NK-92 treated with Interleukin-12 subunit alpha and Interleukin-12 subunit beta, amount 100 ng/mL, for 24 hours (cell line): ENCODE data around the gene GRIK4.
"Not testable (repeated sequence)": the region's sequence is repeated elsewhere in the genome, so short reads cannot be mapped to it uniquely, and the experiment has no call there.

Source experiments
- DNase-seq: peaks from one replicate; lab custom pipeline; 2025; lab: John Stamatoyannopoulos, UW

The GRIK4 gene

DNA sequence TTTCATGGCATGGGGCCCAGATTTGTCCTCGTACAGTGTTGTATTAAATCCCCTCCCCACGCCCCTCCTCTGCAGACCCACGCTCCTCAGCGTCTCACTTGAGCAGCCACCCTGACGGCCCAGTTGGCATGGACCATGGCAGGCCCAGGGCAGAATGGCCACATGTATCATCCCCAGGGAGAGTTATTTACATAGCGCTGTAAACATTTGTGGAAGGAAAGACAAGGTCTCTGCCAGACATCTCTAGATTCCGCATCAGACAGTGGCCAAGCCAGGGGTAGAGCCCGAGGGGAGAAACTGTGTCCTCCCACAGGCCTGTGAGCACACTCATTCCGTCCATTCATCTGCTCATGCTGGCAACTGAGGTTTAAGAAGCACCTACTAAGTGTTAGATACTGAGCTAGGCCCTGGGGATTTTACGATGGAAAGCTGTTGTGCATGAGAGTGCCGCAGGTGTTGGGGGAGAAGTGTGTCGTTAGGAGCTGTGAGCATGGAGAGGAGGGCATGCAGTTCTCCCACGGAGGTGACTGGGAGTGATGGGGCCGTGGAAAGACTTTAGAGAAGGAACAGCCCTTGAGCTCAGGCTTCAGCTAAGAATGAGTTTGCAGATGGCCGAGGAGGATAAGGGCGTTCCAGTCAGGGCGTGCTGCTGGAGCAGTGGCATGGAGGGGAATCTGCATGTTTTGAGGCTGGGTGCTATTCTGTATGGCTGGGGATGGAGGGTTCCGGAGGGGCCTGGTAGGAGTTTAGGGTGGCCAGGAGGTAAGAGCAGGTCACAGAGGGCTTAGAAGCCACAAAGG is 94.9 kb downstream of the GRIK4 start:
- DNase-seq: no peak

DNA sequence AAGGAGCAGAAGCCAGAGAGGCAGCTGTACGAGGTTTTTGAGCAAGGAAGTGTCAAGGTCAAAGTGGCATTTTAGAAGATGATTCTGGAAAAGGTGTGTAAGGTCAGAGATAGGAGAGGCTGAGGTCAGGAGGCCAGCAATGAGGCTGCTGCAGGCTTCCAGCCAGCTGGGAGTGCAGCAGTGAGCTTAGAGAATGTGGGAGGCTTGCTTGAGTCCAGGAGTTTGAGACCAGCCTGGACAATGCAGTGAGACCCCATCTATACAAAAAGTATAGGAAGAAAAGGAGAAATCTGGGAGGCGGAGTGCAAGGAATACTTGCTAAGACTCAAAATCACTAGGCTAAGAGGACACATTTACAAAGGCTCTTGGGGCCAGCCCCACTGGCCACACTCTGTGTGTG is 96.5 kb downstream of the GRIK4 start:
- DNase-seq: no peak

DNA sequence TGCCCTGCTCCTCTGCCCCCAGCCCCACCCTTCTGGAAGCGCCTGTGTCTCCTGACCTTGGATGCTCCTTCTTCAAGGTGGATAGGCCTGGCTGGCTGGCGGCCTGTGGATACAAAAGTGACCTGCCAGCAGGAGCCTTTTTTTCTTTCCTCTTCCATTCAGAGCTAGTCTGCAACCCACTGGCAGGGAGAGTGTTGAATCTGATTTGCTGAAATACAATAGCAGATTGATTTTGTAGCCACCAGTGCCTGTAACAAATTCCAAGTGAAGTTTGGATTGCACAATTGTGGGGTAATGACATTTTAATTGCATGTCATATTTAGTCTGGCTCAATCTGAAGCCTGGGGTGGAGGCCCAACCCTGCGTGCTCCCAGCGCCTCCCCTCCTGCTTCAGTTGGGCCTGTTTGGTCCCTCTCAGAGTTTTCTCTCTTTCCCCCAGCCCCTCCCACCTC is 97.2 kb downstream of the GRIK4 start:
- DNase-seq: no peak

DNA sequence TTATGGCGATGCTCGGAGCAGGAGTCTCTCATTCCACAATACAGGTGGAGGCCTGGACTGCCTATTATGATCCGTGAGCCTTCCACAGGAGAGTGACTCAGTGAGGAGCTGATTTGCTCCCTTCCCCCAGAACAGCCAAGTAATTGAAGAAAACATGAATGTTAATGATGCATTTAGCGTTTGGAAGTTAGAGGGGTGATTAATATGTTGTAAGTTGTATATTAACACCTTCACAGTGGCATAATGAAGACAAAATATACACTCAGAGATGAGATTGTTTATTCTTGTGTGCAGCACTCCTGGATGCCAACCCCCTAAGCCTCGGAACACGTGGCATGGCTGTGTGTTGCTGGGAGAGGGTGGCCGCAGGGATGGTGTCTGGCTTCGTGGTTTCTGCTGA is 98.6 kb downstream of the GRIK4 start:
- no peak for DNase-seq

DNA sequence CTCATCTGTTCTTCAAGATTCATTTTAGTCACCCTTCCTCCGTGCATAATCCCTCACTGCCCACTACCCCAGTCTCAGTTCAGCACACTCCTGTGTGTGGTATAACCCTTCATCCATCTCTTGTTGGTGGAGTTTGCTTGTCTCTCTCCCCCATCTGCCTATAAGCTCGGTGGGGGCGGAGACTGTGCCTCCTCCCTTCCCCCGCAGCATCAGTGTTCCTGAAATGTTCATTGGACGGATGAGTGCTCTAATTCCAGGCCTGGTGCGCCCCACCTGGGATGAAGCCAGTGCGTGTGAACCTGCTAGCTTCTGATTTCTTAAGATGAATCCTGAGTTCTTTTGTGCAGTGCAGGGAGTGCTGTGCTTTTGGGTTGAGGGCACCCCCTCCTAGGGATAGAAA is 100.0 kb downstream of the GRIK4 start:
- DNase-seq: no peak

DNA sequence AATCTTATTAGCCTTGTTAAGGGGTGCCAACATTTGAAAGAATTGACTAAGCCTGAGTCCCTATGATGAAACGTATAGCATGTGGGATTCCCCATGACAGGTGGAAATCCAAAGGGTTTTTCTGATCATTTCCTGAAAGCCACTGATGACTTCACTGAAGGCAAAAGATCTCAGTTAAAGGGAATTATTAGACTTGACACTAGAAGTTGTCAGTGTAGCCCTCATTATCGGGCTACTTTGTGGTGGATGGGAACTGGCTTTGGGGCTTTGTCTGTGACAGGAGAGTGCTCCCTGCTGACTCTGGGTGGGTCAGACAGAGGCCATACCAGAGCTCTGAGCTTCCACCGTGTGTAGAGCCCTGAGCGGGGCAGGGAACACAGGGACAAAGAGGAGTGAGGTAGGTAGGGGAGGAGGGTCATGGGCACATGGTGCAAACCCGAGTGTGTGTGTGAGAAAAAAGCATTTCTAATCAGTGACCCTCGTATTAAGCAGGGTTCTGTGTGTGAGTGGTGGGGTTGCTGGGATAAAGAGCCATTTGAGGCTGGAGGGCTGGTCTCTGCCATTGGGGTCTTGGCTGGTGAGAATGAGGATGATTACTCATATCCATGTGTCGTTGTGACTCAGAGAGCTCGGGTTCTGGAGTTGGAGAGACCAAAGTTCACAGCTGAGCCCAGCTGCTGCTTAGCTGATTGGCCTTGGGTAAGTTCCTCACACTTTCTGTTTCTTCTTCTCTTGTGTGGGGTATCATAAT is 101.1 kb downstream of the GRIK4 start:
- DNase-seq: peak; percentile 57

DNA sequence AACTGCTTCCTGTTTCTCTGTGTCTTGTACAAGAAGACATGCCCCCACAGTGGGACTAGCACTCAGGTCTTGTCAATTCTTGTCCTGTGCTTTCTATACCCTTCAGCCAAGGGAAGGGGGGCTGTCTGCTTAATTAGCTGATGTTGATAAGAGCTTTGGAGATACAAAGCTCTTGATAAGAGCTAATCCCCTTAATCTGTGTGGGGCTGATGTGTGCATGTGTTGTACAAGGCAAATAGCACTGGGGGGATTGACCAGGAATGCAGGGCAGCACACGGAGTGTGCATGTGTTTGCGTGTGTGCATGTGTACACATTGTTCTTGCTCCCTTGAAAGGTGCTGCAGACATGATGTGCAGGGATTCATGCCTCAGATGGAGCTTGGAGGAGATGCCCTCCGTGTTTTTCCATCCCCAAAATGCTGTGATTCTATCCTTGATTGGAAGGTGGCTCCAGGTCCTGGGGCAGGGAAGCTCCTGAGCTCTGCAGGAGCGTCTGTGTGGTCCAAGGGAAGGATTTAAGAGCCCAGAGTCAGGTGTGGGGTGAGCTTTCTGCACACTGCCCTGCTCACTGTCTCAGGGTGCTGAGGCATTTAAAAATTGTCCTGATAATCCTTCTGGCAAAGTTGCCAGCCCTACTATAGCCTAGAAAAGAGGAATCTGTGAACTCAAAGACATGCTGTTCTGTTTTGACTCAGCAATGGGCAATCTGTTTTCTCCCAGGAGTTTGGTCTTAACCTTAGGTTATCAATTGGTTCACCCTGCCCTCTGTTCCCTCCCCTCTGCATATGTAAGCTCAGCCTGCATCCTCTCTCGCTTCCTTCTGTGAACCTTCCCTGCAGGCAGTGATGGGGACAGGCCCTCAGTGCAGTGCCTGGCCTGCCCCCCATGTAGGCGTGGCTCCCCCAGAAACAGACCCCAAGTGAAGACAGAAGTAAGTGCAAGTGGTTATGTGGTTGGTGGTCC is 102.0 kb downstream of the GRIK4 start:
- DNase-seq: no peak

DNA sequence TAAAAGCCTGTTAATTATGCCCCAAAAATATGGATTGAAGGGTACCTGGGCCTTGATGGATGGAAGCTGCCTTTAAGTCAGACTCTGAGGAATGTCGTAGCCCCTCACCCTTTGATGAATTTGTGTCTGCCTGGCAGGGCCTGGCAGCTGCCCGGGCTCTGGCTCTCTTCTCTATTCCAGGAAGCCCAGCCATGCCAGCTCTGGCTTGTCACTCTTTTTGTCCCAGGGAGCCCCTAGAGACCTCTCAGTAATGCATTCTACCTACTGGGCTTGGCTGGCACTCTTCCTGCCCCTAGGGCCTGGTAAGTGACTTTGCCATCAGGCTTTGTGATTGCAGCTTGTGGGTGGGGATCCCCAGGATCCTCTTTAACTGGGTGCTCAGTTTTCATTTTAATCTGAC is 103.8 kb downstream of the GRIK4 start:
- no peak for DNase-seq

DNA sequence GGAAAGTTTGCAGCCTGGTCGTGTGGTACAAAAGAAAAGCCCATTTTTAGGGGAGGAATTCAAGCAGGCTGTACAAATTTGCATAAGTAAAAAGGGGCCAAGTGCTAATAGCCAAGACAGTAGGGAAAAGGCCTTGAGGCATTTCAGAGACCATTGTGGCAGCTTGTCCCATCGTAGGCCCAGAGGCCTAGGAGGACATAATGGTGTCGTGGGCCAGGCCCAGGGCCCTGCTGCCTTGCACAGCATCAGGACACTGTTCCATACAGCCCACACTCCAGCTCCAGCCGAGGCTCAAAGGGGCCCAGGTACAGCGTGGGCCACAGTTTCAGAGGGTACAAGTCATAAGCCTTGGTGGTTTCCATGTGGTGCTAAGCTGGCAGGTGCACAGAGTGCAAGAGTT is 106.9 kb downstream of the GRIK4 start:
- no peak for DNase-seq

DNA sequence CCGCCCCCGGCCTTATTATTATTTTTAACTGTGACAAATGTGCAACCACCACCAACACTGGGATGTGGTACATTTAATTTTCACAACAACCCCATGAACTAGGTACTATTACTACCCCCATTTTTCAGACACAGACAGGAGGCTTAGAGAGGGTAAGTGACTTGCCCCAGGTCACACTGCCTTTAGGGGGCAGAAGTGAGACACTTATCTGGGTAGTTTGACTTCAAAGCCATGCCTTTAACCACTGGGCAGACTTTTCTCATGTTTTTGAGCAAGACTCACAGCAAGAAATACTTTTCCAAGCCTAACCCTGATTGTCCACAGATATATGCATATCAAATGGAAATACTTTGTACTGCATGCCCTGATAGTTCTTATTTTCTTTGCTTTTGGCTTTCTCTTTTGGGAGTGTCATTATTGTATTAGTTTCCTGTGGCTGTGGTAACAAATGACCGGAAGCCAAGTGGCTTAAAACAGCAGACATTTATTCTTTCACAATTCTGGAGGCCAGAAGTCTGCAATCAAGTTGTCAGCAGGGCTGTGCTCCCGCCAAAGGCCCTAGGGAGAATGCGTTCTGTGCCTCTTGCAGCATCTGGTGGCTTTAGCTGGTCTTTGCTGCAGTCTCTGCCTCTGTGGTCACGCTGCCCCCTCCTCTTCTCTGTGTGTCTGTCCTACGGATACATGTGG is 110.8 kb downstream of the GRIK4 start:
- peak; percentile 21 for DNase-seq

DNA sequence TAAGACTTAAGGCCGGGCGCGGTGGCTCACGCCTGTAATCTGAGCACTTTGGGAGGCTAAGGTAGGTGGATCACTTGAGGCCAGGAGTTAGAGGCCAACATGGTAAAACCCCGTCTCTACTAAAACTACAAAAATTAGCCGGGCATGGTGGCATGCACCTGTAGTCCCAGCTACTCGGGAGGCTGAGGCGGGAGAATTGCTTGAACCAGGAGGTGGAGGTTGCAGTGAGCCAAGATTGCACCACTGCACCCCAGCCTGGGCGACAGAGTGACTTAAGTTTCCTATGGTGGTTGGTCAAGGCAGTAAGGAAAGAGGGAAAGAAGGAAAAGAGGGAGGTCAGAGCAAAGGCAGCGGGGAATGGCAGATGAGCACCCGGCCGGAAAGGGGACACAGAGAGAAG is 113.4 kb downstream of the GRIK4 start:
- not testable (repeated sequence) for DNase-seq

DNA sequence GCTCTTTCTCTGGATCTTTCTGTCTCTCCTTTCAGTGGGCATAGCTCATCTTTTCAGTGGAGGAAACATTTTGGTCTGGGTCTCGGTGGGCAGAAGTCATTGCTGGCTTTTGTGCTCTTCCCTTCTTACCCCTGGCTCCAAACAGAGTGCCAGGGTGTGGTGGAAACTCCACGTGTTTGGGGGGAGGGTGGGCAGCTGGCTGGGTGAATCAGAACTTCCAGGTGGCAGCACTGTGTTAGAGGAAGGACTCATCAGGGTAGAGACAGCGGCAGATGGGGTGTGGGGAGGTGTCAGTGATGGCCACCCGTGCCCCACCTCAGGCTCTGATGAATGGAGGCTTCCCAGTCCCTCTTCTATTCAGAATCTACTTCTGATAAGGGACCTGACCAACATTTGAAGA is 114.0 kb downstream of the GRIK4 start:
- DNase-seq: peak; percentile 31

DNA sequence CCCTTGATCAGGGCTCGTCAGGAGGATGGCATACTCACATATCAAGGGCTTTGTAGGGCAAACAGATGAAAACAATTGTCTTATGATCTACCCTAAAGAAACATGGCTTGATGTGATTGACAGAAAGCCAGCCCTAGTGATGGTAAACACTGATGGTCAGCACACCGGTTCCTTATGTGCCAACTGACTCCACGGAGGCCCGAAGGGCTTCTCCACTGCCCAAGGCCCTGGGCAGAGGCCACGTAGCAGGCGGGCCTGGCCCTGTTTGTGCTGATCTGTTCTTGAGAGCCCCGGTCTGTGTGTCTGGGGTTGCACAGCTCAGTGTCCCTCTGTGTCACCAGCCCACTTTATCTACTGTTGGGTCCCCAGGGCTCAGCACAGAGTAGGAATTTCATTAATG is 115.2 kb downstream of the GRIK4 start:
- DNase-seq: no peak

DNA sequence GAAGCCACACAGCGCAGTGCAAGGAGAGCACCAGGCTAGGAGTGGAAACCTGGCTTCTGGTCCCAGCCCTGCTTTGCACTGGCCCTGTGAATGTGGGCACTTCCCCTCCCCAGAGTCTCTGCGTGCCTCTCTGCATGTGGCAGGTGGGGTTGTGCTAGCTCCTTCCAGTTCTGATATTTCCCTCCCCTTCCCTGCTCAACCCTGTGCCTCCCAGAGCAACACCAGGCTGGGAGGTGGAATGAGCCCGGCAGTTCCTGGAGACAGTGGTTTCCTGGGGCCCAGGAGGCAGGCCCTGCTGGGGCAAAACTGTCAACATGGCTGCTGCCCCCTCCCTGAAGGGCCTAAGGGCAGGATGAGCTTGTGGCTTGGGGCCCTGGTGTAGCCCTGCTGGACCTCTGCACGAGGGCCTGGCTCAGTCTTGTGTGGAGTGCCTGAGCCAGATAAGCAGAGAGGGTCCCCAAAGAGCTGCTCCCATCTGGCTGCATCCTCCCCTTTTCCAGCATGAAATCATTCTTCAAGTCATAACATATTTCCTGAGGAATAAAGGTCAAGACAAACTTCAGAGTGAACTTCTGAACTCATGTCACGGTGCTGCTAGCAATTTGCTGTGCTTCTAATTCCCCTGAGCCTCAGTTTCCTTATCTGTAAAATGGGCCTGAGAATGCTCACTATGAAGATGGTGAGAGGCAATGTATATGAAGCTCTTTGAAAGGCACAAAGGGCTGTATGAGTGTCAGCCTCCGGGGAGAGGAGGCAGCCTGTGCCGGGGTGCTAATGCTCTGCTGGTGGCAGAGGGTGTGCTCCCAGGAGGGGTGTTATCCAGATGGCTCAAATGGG is 116.0 kb downstream of the GRIK4 start:
- no peak for DNase-seq

DNA sequence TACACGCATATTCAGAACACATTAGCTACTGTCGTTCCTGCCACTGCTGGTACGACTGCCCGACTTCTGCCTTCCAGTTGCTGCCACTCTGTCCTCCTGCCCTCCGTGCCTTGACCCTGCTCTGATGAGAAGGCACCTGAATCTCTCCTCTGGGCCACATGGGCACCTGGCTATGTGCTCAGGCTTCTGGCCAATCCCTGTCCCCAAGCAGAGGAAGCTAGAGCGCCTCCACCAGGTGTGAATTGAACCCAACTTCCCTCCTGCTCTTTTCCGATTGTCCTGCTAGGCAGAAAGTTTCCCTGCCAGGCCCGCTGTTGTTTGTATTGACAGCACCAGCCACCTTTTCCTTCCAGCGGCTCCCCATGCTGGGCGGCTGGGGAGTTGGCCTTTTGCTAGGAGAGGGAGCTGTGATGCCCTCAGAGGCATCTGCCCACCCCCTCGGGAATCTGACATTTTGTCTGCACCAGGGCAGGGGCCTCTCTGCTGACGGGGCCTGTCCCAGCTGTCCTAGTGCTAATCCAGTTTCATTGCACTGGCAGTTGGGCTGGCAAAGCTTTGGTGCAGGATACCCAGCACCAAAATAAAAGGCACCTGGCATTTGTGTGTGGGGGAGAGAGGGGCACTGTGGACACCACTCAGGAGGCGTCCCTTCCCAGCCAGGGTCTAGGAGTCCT is 118.0 kb downstream of the GRIK4 start:
- DNase-seq: no peak

DNA sequence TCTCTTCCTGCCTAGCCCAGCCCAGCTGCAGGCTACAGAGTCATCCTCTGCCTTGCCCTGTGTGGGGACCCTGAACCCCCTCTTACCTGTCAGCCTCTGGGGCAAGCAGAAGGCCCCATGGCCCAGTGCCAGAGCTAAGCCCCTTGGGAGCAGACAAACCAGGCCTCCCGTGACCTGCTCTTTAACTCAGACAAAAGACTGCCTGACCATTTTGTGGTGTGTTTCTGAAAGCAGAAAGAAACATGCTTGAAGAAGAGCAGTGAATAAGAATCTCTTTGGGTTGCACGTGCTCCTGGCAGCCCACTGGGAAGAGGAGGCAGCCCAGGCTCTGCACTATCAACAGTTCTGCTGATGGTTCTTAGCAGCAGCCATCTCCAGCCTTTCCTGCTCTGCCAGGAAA is 118.6 kb downstream of the GRIK4 start:
- DNase-seq: no peak

DNA sequence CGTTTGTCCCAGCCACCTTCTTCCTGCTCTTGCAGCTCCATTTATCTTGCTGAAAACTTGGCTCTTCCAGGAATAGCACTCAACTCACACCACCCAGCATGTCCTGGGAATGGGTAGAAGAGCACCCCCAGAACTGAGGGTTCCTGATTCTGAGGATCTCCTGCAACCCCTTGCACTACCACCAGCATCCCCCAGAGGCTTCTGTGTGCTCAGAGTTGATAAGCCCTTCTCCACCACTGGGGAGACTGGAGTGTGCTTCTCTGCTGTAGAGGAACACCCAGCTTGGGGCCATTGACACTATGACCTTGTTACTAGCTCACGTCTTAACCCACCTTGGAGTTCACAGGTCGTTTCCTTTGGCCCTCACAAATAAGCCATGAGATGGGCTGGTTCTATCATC is 121.0 kb downstream of the GRIK4 start:
- DNase-seq: no peak

DNA sequence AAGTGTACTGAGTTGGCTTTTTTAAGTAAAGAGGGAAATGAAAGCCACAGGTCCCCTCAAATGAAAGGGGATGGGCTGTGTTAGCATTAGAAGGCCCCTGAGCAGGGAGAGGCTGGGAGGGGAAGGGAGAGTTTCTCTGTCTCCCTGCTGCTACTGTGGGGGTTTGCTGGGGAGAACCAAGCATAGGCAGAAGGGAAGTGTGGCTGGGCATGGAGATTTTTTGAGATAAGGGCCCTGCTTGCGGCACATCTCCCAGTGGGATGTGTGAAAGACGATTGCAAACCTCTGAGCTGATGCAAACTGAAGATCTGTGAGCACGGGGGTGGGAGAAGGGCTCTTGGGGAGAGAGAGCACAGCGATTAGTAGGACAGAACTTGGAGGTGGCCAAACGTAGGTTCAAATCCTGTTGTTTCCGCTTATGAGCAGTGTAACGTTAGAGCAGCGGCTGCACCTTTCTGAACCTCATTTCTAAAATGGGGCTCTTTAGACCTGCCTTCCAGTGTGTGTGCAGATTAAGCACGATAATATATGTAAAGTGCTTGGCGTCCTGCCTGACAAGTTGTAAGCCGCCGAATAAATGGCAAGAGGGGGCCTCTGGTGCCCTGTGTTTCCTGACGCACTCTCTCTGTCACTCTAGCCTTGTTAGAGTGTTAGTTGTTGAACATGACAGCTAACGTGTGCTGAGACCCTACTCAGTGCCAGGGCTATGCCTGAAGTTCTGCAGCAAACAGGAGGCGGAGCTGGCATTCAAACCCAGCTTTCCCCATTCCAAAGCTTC is 122.3 kb downstream of the GRIK4 start:
- DNase-seq: no peak

DNA sequence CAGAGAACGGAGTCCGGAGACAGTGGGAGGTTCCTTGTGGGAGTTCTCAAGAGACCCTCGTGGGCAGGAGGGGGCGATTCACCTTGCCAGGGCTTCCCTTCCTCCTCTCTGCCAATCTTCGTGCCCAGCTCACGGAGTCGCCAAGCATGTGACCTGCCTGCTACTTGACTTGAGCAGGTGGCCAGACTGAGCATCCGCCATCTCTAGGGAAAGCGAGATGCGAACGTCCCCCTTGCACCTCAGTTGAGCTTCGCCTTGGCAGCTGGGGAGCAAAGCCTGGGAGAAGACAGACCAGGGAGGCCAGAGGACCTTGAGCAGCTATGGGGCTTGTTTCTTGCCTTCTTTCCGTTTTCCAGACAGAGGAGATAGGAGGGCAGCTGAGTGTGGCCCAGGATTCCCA is 123.2 kb downstream of the GRIK4 start:
- DNase-seq: no peak
